Epithelial cell of proximal tubule (primary cell): ENCODE measurements around the gene PSTPIP1. TPM values are rescaled to one million over a fixed set of nuclear protein-coding genes. Genes with fewer than 3 reads are reported as not detected.

ENCODE experiments used
- DNase-seq: peaks from one replicate; pipeline ENCODE4 v3.0.0-alpha.2; 2011; ENCODE audit warnings: low read depth
- H3K4me3 ChIP-seq: 2 replicates; pipeline ENCODE4 v1.5.1; 2011; ENCODE audit warnings: low read depth, mild to moderate bottlenecking, low read length
- CTCF ChIP-seq: conservative IDR thresholded peaks from 2 replicates; pipeline ENCODE4 v1.5.1; 2012; ENCODE audit warnings: low read depth, mild to moderate bottlenecking, low read length
- total RNA-seq: library from RNA; depleted of rRNA; stranded (reverse); fragments of >200 nt; gene quantifications from 2 replicates; pipeline ENCODE4 v1.2.3, GENCODE V29; 2015

Gene PSTPIP1
- total RNA-seq, 1 donor from 2014 or later = not detected

- no peak overlapping the region for H3K4me3 ChIP-seq
- no peak for DNase-seq
- TF ChIP-seq CTCF = no peak
These were observed 16.2 kb upstream of the PSTPIP1 start for GRCh38 chr15:76978522-76979330.

- no peak overlapping the region for H3K4me3 ChIP-seq
- no peak for TF ChIP-seq CTCF
- no peak for DNase-seq
These were observed 15.5 kb upstream of the PSTPIP1 start for GRCh38 chr15:76979331-76979925.

GRCh38 chr15:76979996-76980520, 14.9 kb upstream of the PSTPIP1 start:
- H3K4me3 ChIP-seq = no peak overlapping the region
- DNase-seq = no peak
- no peak for TF ChIP-seq CTCF

- no peak for DNase-seq
- no peak for TF ChIP-seq CTCF
- no peak overlapping the region for H3K4me3 ChIP-seq
These were observed 12.6 kb upstream of the PSTPIP1 start for GRCh38 chr15:76982356-76982755.

GRCh38 chr15:76982756-76983155, 12.2 kb upstream of the PSTPIP1 start:
- TF ChIP-seq CTCF = no peak
- DNase-seq = no peak
- no peak overlapping the region for H3K4me3 ChIP-seq

- no peak overlapping the region for H3K4me3 ChIP-seq
- DNase-seq = no peak
- TF ChIP-seq CTCF = no peak
These were observed 11.1 kb upstream of the PSTPIP1 start for GRCh38 chr15:76983590-76984375.
